Stimulated activated CD4-positive, alpha-beta T cell treated with anti-CD3 and anti-CD28 coated beads, Interleukin-4, amount 100 ng/mL, for 4 hours (primary cell): ENCODE results near the gene KRTAP9-8.
"Not testable (repeated sequence)": the region's sequence is repeated elsewhere in the genome, so short reads cannot be mapped to it uniquely, and the experiment has no call there.

Experiments used
- DNase-seq, 2 experiments: peaks; one replicate each; pipeline ENCODE4 v3.0.0-alpha.2; 2020

Gene KRTAP9-8

GRCh38 chr17:41256291-41256685 lies 18.5 kb downstream of the KRTAP9-8 start:
- DNase-seq = no peak

- DNase-seq = no peak
These were observed 20.6 kb downstream of the KRTAP9-8 start for GRCh38 chr17:41258406-41258805.

- no peak for DNase-seq
These were observed 25.4 kb downstream of the KRTAP9-8 start for GRCh38 chr17:41263212-41263611.

- no peak for DNase-seq
These were observed 26.8 kb downstream of the KRTAP9-8 start for GRCh38 chr17:41264599-41264998.

GRCh38 chr17:41265078-41265477 lies 27.3 kb downstream of the KRTAP9-8 start, which contains the start of gene KRTAP9-6:
Gene KRTAP9-6 (plus strand): TSS chr17:41265378. CDS start chr17:41265378, 0 bp downstream.
- no peak for DNase-seq

GRCh38 chr17:41267711-41268110 lies 29.9 kb downstream of the KRTAP9-8 start:
- DNase-seq = no peak

- DNase-seq = not testable (repeated sequence)
These were observed 33.5 kb downstream of the KRTAP9-8 start for GRCh38 chr17:41271323-41271722.

- DNase-seq = no peak
These were observed 34.1 kb downstream of the KRTAP9-8 start for GRCh38 chr17:41271858-41272257.

- DNase-seq = not testable (repeated sequence)
These were observed 37.9 kb downstream of the KRTAP9-8 start, which contains the start of gene KRTAP9-7 for GRCh38 chr17:41275648-41276190. Gene KRTAP9-7 (plus strand): TSS chr17:41275698. CDS start chr17:41275698, 0 bp downstream.

- no peak for DNase-seq
These were observed 40.6 kb downstream of the KRTAP9-8 start for GRCh38 chr17:41278176-41278955.

- DNase-seq = no peak
These were observed 46.2 kb downstream of the KRTAP9-8 start for GRCh38 chr17:41284043-41284442.

GRCh38 chr17:41284546-41284945 lies 46.7 kb downstream of the KRTAP9-8 start:
- DNase-seq = no peak

- no peak for DNase-seq
These were observed 49.3 kb downstream of the KRTAP9-8 start for GRCh38 chr17:41287050-41287449.
